IMR-90 (cell line): ENCODE measurements around the gene PTPRN2. TPM values are rescaled to one million over a fixed set of nuclear protein-coding genes. Genes with fewer than 3 reads are reported as not detected.

Source experiments
- ATAC-seq: fragments of 200-7000 bp; cut with Tn5 transposase; 2 replicates; pipeline ENCODE4 v1.9.1; 2020; ENCODE audit warnings: low read depth, mild to moderate bottlenecking, moderate library complexity
- BruUV-seq: library from RNA; stranded (reverse); fragments of 400-500 nt; replicated peaks from 2 replicates; lab custom pipeline; 2021; lab: Mats Ljungman, UMichigan
- CTCF ChIA-PET: fragments of 300-600 bp; formaldehyde crosslinking; extraction: SDS; loops from one replicate; lab custom pipeline; 2021; ENCODE audit warnings: antibody characterized with exemption; lab: Yijun Ruan, JAX
- POLR2A ChIA-PET: fragments of 300-600 bp; sonication (Branson Sonifier 250); formaldehyde crosslinking; loops from one replicate; lab custom pipeline; 2022; ENCODE audit warnings: antibody characterized with exemption; ENCODE audit not compliant: unreplicated experiment; lab: Charles Lee
- DNase-seq: peaks from one replicate; pipeline ENCODE4 v3.0.0; 2013
- H2AFZ ChIP-seq: replicated peaks from 2 replicates; pipeline ENCODE3; 2013; ENCODE audit warnings: low read length, mild to moderate bottlenecking; ENCODE audit not compliant: poor library complexity
- H2AK5ac ChIP-seq: 2 replicates; pipeline ENCODE4 v1.6.1; 2013; ENCODE audit warnings: low read depth, low read length, inconsistent platforms
- H2AK9ac ChIP-seq: replicated peaks from 2 replicates; pipeline ENCODE3; 2013; ENCODE audit warnings: mild to moderate bottlenecking, low read depth, low read length, moderate library complexity; ENCODE audit not compliant: poor library complexity
- H2BK120ac ChIP-seq: 2 replicates; pipeline ENCODE4 v1.6.1; 2013; ENCODE audit warnings: low read depth, low read length, inconsistent platforms
- H2BK15ac ChIP-seq: 3 replicates; pipeline ENCODE4 v1.6.1; 2013; ENCODE audit warnings: low read depth, low read length, inconsistent platforms
- H2BK20ac ChIP-seq: 2 replicates; pipeline ENCODE4 v1.6.1; 2013; ENCODE audit warnings: low read depth, mild to moderate bottlenecking, inconsistent platforms, low read length, moderate library complexity
- H2BK5ac ChIP-seq: 2 replicates; pipeline ENCODE4 v1.6.1; 2013; ENCODE audit warnings: mild to moderate bottlenecking, low read depth, low read length, inconsistent platforms; ENCODE audit not compliant: poor library complexity, severe bottlenecking
- H3K14ac ChIP-seq: replicated peaks from 2 replicates; pipeline ENCODE4 v1.6.1; 2013; ENCODE audit warnings: low read depth, low read length, inconsistent platforms
- H3K18ac ChIP-seq: 2 replicates; pipeline ENCODE4 v1.6.1; 2013; ENCODE audit warnings: low read depth, low read length, control low read depth
- H3K23ac ChIP-seq: 2 replicates; pipeline ENCODE4 v1.6.1; 2013; ENCODE audit warnings: low read depth, low read length, inconsistent platforms
- H3K27ac ChIP-seq: 2 replicates; pipeline ENCODE4 v1.5.1; 2013; ENCODE audit warnings: mild to moderate bottlenecking, control low read depth, low read length; ENCODE audit not compliant: insufficient read depth
- H3K27me3 ChIP-seq: 2 replicates; pipeline ENCODE4 v1.6.1; 2013; ENCODE audit warnings: low read length; ENCODE audit not compliant: control insufficient read depth, insufficient read depth
- H3K36me3 ChIP-seq: 2 replicates; pipeline ENCODE4 v1.6.1; 2013; ENCODE audit warnings: low read length, mixed read lengths; ENCODE audit not compliant: control insufficient read depth, insufficient read depth
- H3K4ac ChIP-seq: 2 replicates; pipeline ENCODE4 v1.6.1; 2013; ENCODE audit warnings: low read depth, low read length, inconsistent platforms
- H3K4me1 ChIP-seq: 2 replicates; pipeline ENCODE4 v1.6.1; 2013; ENCODE audit warnings: low read length, mixed read lengths; ENCODE audit not compliant: control insufficient read depth, insufficient read depth
- H3K4me2 ChIP-seq: 2 replicates; pipeline ENCODE4 v1.6.1; 2013; ENCODE audit warnings: low read depth, mild to moderate bottlenecking, control low read depth, low read length, moderate library complexity
- H3K4me3 ChIP-seq: 2 replicates; pipeline ENCODE4 v1.5.1; 2013; ENCODE audit warnings: low read depth, mild to moderate bottlenecking, control low read depth, low read length, moderate library complexity; ENCODE audit not compliant: insufficient read depth
- H3K56ac ChIP-seq: 2 replicates; pipeline ENCODE4 v1.6.1; 2013; ENCODE audit warnings: low read length, inconsistent platforms; ENCODE audit not compliant: insufficient read depth; ENCODE audit errors: extremely low read depth
- H3K79me1 ChIP-seq, 2 experiments: 2 replicates each; pipeline ENCODE4 v1.6.1; 2013; ENCODE audit warnings: low read length in 2 of 2, inconsistent platforms in 1 of 2, low read depth in 1 of 2
- H3K9ac ChIP-seq: 2 replicates; pipeline ENCODE4 v1.6.1; 2013; ENCODE audit warnings: low read depth, low read length, control low read depth
- H3K9me1 ChIP-seq: 2 replicates; pipeline ENCODE4 v1.6.1; 2013; ENCODE audit warnings: low read length, inconsistent platforms; ENCODE audit not compliant: insufficient read depth
- H3K9me3 ChIP-seq: 2 replicates; pipeline ENCODE4 v1.6.1; 2013; ENCODE audit warnings: low read length; ENCODE audit not compliant: control insufficient read depth, insufficient read depth
- H4K20me1 ChIP-seq: 2 replicates; pipeline ENCODE4 v1.6.1; 2013; ENCODE audit warnings: low read length, inconsistent platforms; ENCODE audit not compliant: insufficient read depth
- H4K5ac ChIP-seq: 2 replicates; pipeline ENCODE4 v1.6.1; 2013; ENCODE audit warnings: mild to moderate bottlenecking, low read depth, low read length, control low read depth
- H4K8ac ChIP-seq, 2 experiments: 2 replicates each; pipeline ENCODE4 v1.6.1; 2013; ENCODE audit warnings: low read depth in 2 of 2, low read length in 2 of 2, control low read depth in 1 of 2, inconsistent platforms in 1 of 2
- H4K91ac ChIP-seq: 2 replicates; pipeline ENCODE4 v1.6.1; 2013; ENCODE audit warnings: low read depth, low read length, inconsistent platforms; ENCODE audit not compliant: insufficient read depth
- BHLHE40 ChIP-seq: fragments of 150-350 bp; IDR thresholded peaks from 2 replicates; pipeline ENCODE4 v1.6.1; 2016; ENCODE audit warnings: mild to moderate bottlenecking, low read depth, low read length
- CEBPB ChIP-seq: IDR thresholded peaks from 2 replicates; pipeline ENCODE4 v1.6.1; 2012; ENCODE audit warnings: low read depth, low read length, improper control_type of control experiment
- CHD1 ChIP-seq: IDR thresholded peaks from 2 replicates; pipeline ENCODE4 v1.6.1; 2012; ENCODE audit warnings: low read depth, low read length, improper control_type of control experiment
- CTCF ChIP-seq: conservative IDR thresholded peaks from 2 replicates; pipeline ENCODE4 v1.5.1; 2012; ENCODE audit warnings: mild to moderate bottlenecking, low read depth, low read length, improper control_type of control experiment
- FOS ChIP-seq: fragments of 150-350 bp; IDR thresholded peaks from 2 replicates; pipeline ENCODE4 v1.6.1; 2016; ENCODE audit warnings: low read depth, low read length
- MAFK ChIP-seq: IDR thresholded peaks from 2 replicates; pipeline ENCODE4 v1.6.1; 2012; ENCODE audit warnings: low read depth, low read length, improper control_type of control experiment
- MAZ ChIP-seq: IDR thresholded peaks from 2 replicates; pipeline ENCODE4 v1.6.1; 2012; ENCODE audit warnings: low read depth, mild to moderate bottlenecking, low read length, improper control_type of control experiment, moderate library complexity, borderline replicate concordance
- MXI1 ChIP-seq: IDR thresholded peaks from 2 replicates; pipeline ENCODE4 v1.6.1; 2012; ENCODE audit warnings: low read depth, mild to moderate bottlenecking, low read length, moderate library complexity, borderline replicate concordance
- NFE2L2 ChIP-seq: fragments of 150-350 bp; IDR thresholded peaks from 2 replicates; pipeline ENCODE4 v1.6.1; 2016; ENCODE audit warnings: low read depth, mild to moderate bottlenecking, low read length
- POLR2A ChIP-seq: IDR thresholded peaks from 2 replicates; pipeline ENCODE4 v1.6.1; 2012; ENCODE audit warnings: mild to moderate bottlenecking, low read depth, low read length
- RAD21 ChIP-seq: IDR thresholded peaks from 2 replicates; pipeline ENCODE4 v1.6.1; 2012; ENCODE audit warnings: low read length, improper control_type of control experiment
- RCOR1 ChIP-seq: IDR thresholded peaks from 2 replicates; pipeline ENCODE4 v1.6.1; 2012; ENCODE audit warnings: mild to moderate bottlenecking, low read length, improper control_type of control experiment; ENCODE audit not compliant: insufficient replicate concordance
- RFX5 ChIP-seq: IDR thresholded peaks from 2 replicates; pipeline ENCODE4 v1.8.0; 2012; ENCODE audit warnings: low read depth, mild to moderate bottlenecking, low read length, moderate library complexity
- SMC3 ChIP-seq: fragments of 150-350 bp; IDR thresholded peaks from 2 replicates; pipeline ENCODE4 v1.6.1; 2016; ENCODE audit warnings: low read depth, mild to moderate bottlenecking, antibody characterized with exemption, low read length, moderate library complexity
- USF2 ChIP-seq: fragments of 150-350 bp; IDR thresholded peaks from 2 replicates; pipeline ENCODE4 v1.6.1; 2017; ENCODE audit warnings: mild to moderate bottlenecking, antibody characterized with exemption, low read length, low read depth
- WGBS, 2 experiments: methylation state at CpG; one replicate each; pipeline versions ENCODE4 v1.1.5 to v1.1.7; 2013; ENCODE audit warnings: missing lambda C conversion rate in 2 of 2; ENCODE audit not compliant: insufficient read length in 1 of 2; ENCODE audit errors: extremely low coverage in 2 of 2; 5-methylcytosine and 5-hydroxymethylcytosine counted together
- dilution Hi-C: fragments of 300-500 bp; cut with HindIII; formaldehyde crosslinking; loops from one replicate; pipeline ENCODE4 v1.14.3; 2018; ENCODE audit warnings: low sequenced_read_pairs; ENCODE audit not compliant: unreplicated experiment
- in situ Hi-C: fragments of 300-500 bp; cut with MboI; formaldehyde crosslinking; loops from 3 replicates; pipeline ENCODE4 v1.14.3; 2019; ENCODE audit warnings: low sequenced_read_pairs, inconsistent platforms, mixed read lengths
- intact Hi-C: fragments of 100-400 bp; cut with micrococcal nuclease; formaldehyde crosslinking; loops from 2 replicates; pipeline ENCODE4 v1.10.0; 2022
- polyA plus RNA-seq, 3 experiments: library from polyadenylated mRNA; depleted of rRNA; stranded (reverse); fragments of >200 nt; gene quantifications; 2 replicates each; pipeline ENCODE4 v1.2.3, GENCODE V29; 2012; ENCODE audit warnings: low replicate concordance in 1 of 3
- total RNA-seq: library from RNA; depleted of rRNA; stranded (reverse); fragments of >200 nt; gene quantifications from 2 replicates; pipeline ENCODE4 v1.2.3, GENCODE V29; 2012
- TF ChIP-seq, protein P1 (sequence below): fragments of 150-350 bp; IDR thresholded peaks from 2 replicates; pipeline ENCODE4 v1.6.1; 2016; ENCODE audit warnings: low read depth, mild to moderate bottlenecking, low read length, moderate library complexity, borderline replicate concordance

The PTPRN2 gene
- total and polyA plus RNA-seq, 2 of the 4 experiments (the other 2 are of a cell fraction), result 0.03 TPM; not detected in 1

DNA sequence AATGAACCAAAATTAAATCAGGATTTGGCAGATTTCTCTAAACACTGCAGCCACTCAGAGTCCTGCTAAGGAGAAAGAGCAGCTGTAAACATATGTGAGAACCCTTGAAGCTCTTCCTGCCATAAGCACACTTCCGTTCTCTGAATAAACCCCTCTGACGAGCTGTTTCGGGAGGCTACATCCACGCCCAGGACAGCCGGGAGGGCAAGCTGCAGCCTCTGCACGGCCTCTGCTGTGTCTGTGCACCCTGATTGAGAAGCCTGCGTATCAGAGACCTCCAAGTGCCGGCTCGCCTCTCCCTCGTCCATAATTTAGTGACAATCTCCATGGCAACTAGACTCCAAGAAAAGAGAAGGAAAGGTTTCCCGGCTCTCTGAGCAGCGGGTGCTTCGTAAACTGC lies 114.4 kb downstream of the PTPRN2 start:
- H3K4ac ChIP-seq, result no peak overlapping the region
- H3K4me1 ChIP-seq, result no peaks in the 10 kb centered on the region
- H2AK5ac ChIP-seq, result no peak overlapping the region
- H2BK15ac ChIP-seq, result no peak overlapping the region
- no peaks in the 10 kb centered on the region for H3K9me1 ChIP-seq
- no peak overlapping the region for H2BK5ac ChIP-seq
- no peak overlapping the region for H2AK9ac ChIP-seq
- no TSS peak for BruUV-seq
- H3K9ac ChIP-seq, result no peak overlapping the region
- no peak for ATAC-seq
- H4K91ac ChIP-seq, result no peak overlapping the region
- no peak overlapping the region for H3K27ac ChIP-seq
- DNase-seq, result no peak
- no peak overlapping the region for H3K4me2 ChIP-seq
- no peaks in the 10 kb centered on the region for H3K27me3 ChIP-seq
- H2BK20ac ChIP-seq, result no peak overlapping the region
- no peak overlapping the region for H2AFZ ChIP-seq
- TF ChIP-seq RCOR1 (no peak), BHLHE40 (no peak), MXI1 (no peak), SMC3 (no peak), CEBPB (no peak), RAD21 (no peak), FOS (no peak), CHD1 (no peak), MAFK (no peak), USF2 (no peak), RFX5 (no peak), MAZ (no peak), NFE2L2 (no peak), POLR2A (no peak), CTCF (no peak)
- TF ChIP-seq, protein P1, sequence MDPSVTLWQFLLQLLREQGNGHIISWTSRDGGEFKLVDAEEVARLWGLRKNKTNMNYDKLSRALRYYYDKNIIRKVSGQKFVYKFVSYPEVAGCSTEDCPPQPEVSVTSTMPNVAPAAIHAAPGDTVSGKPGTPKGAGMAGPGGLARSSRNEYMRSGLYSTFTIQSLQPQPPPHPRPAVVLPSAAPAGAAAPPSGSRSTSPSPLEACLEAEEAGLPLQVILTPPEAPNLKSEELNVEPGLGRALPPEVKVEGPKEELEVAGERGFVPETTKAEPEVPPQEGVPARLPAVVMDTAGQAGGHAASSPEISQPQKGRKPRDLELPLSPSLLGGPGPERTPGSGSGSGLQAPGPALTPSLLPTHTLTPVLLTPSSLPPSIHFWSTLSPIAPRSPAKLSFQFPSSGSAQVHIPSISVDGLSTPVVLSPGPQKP, result no peak
- POLR2A ChIA-PET, result no interaction called here
- CTCF ChIA-PET, result no interaction called here
- no peak overlapping the region for H3K56ac ChIP-seq
- in situ Hi-C loops, result no loop called here
- H3K23ac ChIP-seq, result no peak overlapping the region
- no CpG with 5 or more reads among the region's 13 CpGs for whole genome bisulfite sequencing, 2 experiments
- H3K79me1 ChIP-seq, result no peaks in the 10 kb centered on the region
- no peak overlapping the region for H2BK120ac ChIP-seq
- H3K36me3 ChIP-seq, result no peaks in the 10 kb centered on the region
- intact Hi-C loops, result no loop called here
- H3K4me3 ChIP-seq, result no peak overlapping the region
- no peak overlapping the region for H4K5ac ChIP-seq
- H4K8ac ChIP-seq, result no peak overlapping the region
- no peak overlapping the region for H3K14ac ChIP-seq
- H3K18ac ChIP-seq, result no peak overlapping the region
- no peaks in the 10 kb centered on the region for H4K20me1 ChIP-seq
- peaks cover 56% of the 10 kb centered on the region for H3K9me3 ChIP-seq
- dilution Hi-C loops, result no loop called here
